Measurements from ENCODE around the gene SCMH1. TPM values are rescaled to one million over a fixed set of nuclear protein-coding genes. Genes with fewer than 3 reads are reported as not detected.

SCMH1 gene
- total RNA-seq, 2 donors from 2014 or later, result 16.4 to 18.3 TPM

GRCh38 chr1:41235893-41236292 lies 6.2 kb downstream of the SCMH1 start:
- Mint-ChIP-seq H3K36me3 (ENCODE audit: low read depth) (no peaks in the 10 kb centered on the region), H3K27ac (no peak overlapping the region), H3K9me3 (no peaks in the 10 kb centered on the region), H3K4me1 (peaks cover 27% of the 10 kb centered on the region), H3K4me3 (no peak overlapping the region), H3K27me3 (ENCODE audit: insufficient read depth) (peaks cover 11% of the 10 kb centered on the region)
- TF ChIP-seq CTCF (conservative IDR thresholded peaks at IDR 0.05), result no peak
- H3K4me3 ChIP-seq (ENCODE audit: low read length), result no peak overlapping the region
- no peak for DNase-seq
- H3K36me3 ChIP-seq (ENCODE audit: control insufficient read depth, insufficient read depth, low read length), result no peaks in the 10 kb centered on the region
- no peak overlapping the region for H3K9ac ChIP-seq (ENCODE audit: extremely low read depth, low read length, poor library complexity, severe bottlenecking)
- H3K9me3 ChIP-seq (ENCODE audit: control insufficient read depth, low read length), result no peaks in the 10 kb centered on the region
- no peak overlapping the region for H3K27ac ChIP-seq (ENCODE audit: low read depth, low read length)
- peaks cover 38% of the 10 kb centered on the region for H3K27me3 ChIP-seq (ENCODE audit: control insufficient read depth, insufficient read depth, low read length, poor library complexity, severe bottlenecking)
- H3K4me1 ChIP-seq (ENCODE audit: control insufficient read depth, insufficient read depth, low read length), result peaks cover 7% of the 10 kb centered on the region

- peaks cover 17% of the 10 kb centered on the region for H3K27me3 ChIP-seq (ENCODE audit: control insufficient read depth, insufficient read depth, low read length, poor library complexity, severe bottlenecking)
Measured at GRCh38 chr1:41233708-41234107, 8.4 kb downstream of the SCMH1 start.

GRCh38 chr1:41232305-41232704 lies 9.8 kb downstream of the SCMH1 start:
- 100% methylated on average over 1 of the region's 3 CpGs; no CpG with 5 or more reads in 1 of the 2 experiments for WGBS, 2 experiments (ENCODE audit: insufficient coverage in 1 of 2, insufficient read length in 1 of 2)
- Histone ChIP-seq H3K9ac (ENCODE audit: extremely low read depth, low read length, poor library complexity, severe bottlenecking) (no peak overlapping the region), H3K36me3 (ENCODE audit: control insufficient read depth, insufficient read depth, low read length) (no peaks in the 10 kb centered on the region), H3K9me3 (ENCODE audit: control insufficient read depth, low read length) (no peaks in the 10 kb centered on the region), H3K27ac (ENCODE audit: low read depth, low read length) (no peak overlapping the region), H3K27me3 (ENCODE audit: control insufficient read depth, insufficient read depth, low read length, poor library complexity, severe bottlenecking) (peaks cover 3% of the 10 kb centered on the region), H3K4me3 (ENCODE audit: low read length) (no peak overlapping the region), H3K4me1 (ENCODE audit: control insufficient read depth, insufficient read depth, low read length) (peaks cover 4% of the 10 kb centered on the region)
- peaks cover 3% of the 10 kb centered on the region for H3K9me3 Mint-ChIP-seq
- no peak for DNase-seq
- no peaks in the 10 kb centered on the region for H3K27me3 Mint-ChIP-seq (ENCODE audit: insufficient read depth)
- peaks cover 22% of the 10 kb centered on the region for H3K4me1 Mint-ChIP-seq
- no peak for TF ChIP-seq CTCF (conservative IDR thresholded peaks at IDR 0.05)
- H3K4me3 Mint-ChIP-seq, result no peak overlapping the region
- no peak overlapping the region for H3K27ac Mint-ChIP-seq
- no peaks in the 10 kb centered on the region for H3K36me3 Mint-ChIP-seq (ENCODE audit: low read depth)

More at GRCh38 chr1:41233708-41234107, 8.4 kb downstream of the SCMH1 start:
- no peak overlapping the region for H3K9ac ChIP-seq (ENCODE audit: extremely low read depth, low read length, poor library complexity, severe bottlenecking)
- H3K27ac ChIP-seq (ENCODE audit: low read depth, low read length), result no peak overlapping the region
- H3K4me1 ChIP-seq (ENCODE audit: control insufficient read depth, insufficient read depth, low read length), result peaks cover 4% of the 10 kb centered on the region
- no peak for DNase-seq
- H3K27ac Mint-ChIP-seq, result no peak overlapping the region
- H3K4me1 Mint-ChIP-seq, result peaks cover 15% of the 10 kb centered on the region
- H3K4me3 ChIP-seq (ENCODE audit: low read length), result no peak overlapping the region
- H3K36me3 Mint-ChIP-seq (ENCODE audit: low read depth), result no peaks in the 10 kb centered on the region
- WGBS, 2 experiments (ENCODE audit: insufficient coverage in 1 of 2, insufficient read length in 1 of 2), result no CpG with 5 or more reads among the region's 1 CpG
- no peak overlapping the region for H3K4me3 Mint-ChIP-seq
- no peaks in the 10 kb centered on the region for H3K9me3 ChIP-seq (ENCODE audit: control insufficient read depth, low read length)
- peaks cover 2% of the 10 kb centered on the region for H3K27me3 Mint-ChIP-seq (ENCODE audit: insufficient read depth)
- no peak for TF ChIP-seq CTCF (conservative IDR thresholded peaks at IDR 0.05)
- peaks cover 2% of the 10 kb centered on the region for H3K9me3 Mint-ChIP-seq
- H3K36me3 ChIP-seq (ENCODE audit: control insufficient read depth, insufficient read depth, low read length), result no peaks in the 10 kb centered on the region
